Skin of body (tissue), 2 donors: ENCODE data around the gene MAP3K12. TPM values are rescaled to one million over a fixed set of nuclear protein-coding genes. Genes with fewer than 3 reads are reported as not detected.
A peak's percentile ranks its signal among the peaks of the same experiment; 100 is the strongest.

Experiments used
- DNase-seq: peaks from one replicate; lab custom pipeline; 2025; lab: John Stamatoyannopoulos, UW
- total RNA-seq: library from RNA; depleted of rRNA; stranded (reverse); fragments of >200 nt; gene quantifications from one replicate; pipeline ENCODE4 v1.2.3, GENCODE V29; 2014

MAP3K12 gene
- total RNA-seq, 1 donor from 2014 or later: 12.8 TPM

DNA sequence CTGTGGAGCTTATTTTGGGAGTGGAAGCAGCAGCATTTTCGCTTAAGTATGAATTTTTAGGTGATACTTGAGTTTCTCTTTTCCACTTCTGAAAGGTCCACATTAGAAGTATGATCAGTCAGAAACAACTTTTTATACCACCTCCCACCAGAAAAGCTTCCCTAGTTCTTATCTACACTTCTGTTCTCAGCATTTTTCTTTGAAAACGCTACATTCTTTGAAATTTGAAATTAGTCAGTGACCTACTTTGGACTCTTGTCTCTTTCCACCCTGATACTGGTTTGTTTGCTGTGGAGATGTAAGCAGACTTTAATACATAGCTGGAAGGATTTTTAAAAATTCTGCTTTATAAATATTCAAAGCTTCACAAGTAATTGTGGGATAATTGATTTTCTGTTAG lies 25.2 kb downstream of the MAP3K12 start:
- no peak for DNase-seq

DNA sequence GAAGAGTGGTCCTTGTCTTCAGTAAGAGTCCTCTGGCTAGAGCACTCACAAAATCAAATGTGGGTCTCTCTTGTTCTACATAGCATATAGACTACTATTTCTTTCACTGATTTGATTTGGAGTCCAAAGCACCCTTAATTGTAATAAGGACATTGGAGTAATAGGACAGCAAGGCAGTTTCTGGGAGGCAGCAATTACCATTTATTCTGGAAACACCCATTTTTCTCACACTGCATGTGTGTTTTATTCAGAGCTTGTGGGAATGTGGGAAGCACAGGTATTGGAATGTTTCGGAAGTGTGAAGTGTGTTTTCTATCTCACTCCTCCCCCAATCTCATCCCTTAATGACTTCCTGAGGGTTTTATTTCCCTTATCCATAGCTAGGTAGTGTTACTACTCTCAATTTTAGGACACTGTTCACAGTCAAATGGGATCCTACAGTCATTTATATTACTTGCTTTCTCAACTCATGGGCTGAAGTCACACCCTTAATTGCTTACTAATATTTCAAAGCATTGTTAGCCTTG lies 27.1 kb downstream of the MAP3K12 start:
- no peak for DNase-seq

- DNase-seq: no peak
Measured at GRCh38 chr12:53468282-53468681, 31.0 kb downstream of the MAP3K12 start.

DNA sequence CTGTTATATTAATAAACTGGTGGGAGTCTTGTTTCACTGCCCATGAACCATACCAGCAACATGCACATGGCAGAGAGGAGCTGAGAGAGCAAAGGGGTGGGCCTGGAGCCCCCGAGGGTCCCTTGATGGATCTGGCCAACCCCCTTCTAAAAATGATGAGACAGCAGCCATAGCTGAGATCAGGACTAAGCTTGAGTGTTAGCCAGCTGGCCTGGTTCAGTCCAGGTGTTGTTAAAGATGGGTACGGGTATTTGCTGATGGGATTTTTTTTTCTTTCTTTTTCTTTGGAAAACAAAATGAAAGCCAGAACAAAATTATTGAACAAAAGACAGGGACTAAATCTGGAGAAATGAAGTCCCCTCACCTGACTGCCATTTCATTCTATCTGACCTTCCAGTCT lies 31.4 kb downstream of the MAP3K12 start:
- DNase-seq: no peak

DNA sequence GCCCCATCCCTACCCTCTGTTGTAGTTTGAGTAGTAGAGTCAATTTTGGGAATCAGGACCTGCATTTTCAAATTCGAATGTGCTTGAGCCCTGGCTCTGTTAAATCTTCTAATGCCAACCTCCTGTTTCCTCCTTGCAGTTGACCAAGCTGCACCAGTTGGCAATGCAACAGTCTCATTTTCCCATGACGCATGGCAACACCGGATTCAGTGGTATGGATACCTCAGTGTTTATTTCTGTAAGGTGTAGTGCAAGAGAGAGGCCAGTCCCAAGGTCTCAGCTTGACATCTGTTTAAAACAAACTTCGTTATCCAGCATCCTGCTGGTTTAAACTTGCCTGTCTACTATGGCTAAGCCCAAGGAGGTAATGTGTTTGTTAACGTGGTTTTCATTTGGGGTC lies 32.2 kb downstream of the MAP3K12 start:
- DNase-seq: no peak

DNA sequence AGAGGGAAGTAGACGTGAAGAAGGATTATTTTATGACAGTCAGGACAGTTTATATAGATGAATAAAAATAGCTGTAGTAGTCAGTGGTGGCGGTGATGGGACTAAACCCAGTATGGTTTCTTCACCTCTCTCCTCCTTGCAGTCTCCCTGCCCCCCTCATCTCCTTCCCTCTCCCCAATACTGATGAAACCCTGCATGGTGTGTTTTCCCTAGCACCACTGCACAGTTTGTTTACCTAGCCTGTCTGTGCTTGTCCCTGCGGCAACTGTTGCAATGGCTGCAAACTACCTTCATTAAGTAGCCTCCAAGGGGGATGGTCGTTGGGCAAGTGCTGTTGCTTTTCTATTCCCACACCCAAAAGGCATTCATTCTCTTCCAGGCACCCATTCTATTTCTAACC lies 32.6 kb downstream of the MAP3K12 start:
- DNase-seq: no peak

DNA sequence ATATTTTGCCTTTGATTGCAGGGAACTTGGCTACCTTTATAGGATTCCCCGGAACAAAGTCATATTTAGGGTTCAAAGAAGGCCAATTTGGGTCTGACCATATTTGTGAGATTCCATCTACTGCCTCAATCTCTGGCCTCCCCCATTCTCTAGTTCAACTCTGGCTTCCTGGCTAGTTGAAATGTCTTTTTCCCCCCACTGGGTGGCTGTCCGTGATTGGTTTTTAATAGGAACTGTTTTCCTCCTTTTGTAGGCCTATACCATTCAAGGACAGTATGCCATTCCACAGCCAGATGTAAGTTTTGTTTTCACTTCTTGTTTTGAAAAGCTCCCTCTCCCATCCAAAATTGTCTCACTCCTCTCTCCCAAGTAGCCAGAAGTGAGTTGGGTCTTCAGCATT lies 33.6 kb downstream of the MAP3K12 start:
- no peak for DNase-seq

GRCh38 chr12:53464685-53465418 lies 34.4 kb downstream of the MAP3K12 start:
- DNase-seq: no peak

DNA sequence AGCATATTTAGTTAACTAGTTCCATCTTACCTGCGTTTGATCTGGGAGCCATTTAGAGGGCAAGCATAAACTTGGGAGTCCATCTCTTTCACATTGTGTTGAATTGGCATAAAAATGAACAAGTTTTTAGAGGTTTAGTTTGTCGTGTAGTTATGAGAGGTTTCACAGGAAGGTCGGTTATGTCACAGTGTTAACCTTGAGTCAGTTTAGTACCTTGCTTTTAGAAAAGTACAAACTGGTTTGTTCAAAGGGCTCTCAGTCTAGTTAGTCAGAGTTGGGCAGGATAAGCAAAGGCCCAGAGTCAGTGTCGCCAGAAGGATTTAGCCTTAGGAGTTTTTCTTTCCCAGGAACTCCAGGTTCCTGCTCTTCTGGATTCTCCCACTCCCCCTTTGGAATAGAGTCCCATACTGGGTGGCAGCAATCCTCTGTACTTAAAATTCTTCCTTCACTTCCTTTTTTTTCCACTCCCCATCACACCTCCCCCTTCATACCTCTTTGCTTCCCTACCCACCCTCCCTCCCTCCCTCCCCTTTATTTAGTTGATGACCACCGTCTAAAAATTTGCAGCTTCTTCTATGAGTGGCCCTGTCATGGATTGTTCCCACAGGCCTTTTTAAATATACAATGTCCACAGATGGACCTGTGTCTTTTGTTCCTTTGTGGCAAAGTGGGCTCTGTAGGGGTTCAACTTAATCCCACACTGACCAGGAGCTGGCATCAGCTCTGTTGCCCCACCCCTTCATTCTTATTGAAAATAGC lies 35.3 kb downstream of the MAP3K12 start:
- DNase-seq: no peak

- DNase-seq: no peak
Measured at GRCh38 chr12:53462935-53463334, 36.3 kb downstream of the MAP3K12 start.

DNA sequence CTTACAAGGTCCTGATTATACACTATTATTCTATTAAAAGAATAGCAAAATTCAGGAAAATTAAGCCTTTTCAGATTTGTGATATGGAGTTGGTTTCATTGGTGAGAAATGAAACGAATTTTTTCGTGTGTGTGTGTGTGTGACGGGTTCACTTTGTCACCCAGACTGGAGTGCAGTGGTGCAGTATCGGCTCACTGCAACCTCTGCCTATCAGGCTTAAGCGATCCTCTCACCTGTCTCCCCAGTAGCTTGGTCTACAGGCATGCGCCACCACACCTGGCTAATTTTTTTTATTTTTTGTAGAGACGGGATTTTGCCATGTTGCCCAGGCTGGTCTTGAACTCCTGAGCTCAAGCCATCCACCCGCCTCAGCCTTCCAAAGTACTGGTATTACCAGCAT lies 37.7 kb downstream of the MAP3K12 start:
- DNase-seq: no peak

GRCh38 chr12:53461059-53461458 lies 38.2 kb downstream of the MAP3K12 start:
- no peak for DNase-seq

DNA sequence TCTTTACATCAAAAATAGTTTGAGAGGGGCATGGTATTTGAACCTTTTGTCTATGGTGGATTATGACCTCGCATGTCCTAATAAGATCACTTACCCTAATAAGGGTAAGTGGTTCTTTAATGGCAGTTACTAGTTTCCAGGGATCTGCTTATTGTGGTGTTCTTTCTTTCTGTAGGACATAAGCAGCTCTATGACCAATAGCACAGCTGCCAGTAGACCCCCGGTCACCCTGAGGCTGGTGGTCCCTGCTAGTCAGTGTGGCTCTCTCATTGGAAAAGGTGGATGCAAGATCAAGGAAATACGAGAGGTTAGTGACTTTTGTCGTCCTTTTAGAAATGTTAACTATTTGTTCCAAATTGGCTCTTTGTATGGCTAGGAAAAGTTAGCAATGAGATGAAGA lies 40.2 kb downstream of the MAP3K12 start:
- no peak for DNase-seq

DNA sequence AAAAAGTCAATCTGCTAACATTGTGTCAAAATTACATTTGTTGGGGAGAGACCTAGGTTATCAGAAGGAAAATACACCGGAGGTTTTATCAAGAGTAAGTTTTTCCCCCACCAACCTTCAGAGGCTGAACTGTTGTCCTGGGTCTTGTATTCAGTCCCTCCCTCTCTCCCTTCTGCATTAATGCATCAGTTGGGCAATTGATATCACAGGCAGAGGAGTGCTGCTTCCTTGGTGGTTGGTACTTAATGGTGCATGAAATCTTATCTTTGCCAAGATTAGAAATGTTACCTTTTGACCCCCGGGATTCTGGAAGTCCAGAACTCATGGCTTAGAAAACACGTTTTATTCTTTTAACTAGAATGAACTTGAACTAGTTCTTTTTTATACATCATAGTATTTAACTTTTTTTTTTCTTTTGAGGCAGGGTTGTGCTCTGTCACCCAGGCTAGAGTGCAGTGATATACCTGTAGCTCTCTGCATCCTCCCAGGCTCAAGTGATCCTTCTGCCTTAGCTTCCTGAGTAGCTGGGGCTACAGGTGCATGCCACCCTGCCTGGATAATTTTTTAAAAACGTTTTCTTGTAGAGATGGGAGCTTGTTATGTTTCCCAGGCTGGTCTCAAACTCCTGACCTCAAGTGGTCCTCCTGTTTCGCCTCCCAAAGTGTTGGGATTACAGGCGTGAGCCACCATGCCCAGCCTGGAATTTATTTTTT lies 42.4 kb downstream of the MAP3K12 start:
- DNase-seq: no peak

- DNase-seq: no peak
Measured at GRCh38 chr12:53454707-53455106, 44.6 kb downstream of the MAP3K12 start.

DNA sequence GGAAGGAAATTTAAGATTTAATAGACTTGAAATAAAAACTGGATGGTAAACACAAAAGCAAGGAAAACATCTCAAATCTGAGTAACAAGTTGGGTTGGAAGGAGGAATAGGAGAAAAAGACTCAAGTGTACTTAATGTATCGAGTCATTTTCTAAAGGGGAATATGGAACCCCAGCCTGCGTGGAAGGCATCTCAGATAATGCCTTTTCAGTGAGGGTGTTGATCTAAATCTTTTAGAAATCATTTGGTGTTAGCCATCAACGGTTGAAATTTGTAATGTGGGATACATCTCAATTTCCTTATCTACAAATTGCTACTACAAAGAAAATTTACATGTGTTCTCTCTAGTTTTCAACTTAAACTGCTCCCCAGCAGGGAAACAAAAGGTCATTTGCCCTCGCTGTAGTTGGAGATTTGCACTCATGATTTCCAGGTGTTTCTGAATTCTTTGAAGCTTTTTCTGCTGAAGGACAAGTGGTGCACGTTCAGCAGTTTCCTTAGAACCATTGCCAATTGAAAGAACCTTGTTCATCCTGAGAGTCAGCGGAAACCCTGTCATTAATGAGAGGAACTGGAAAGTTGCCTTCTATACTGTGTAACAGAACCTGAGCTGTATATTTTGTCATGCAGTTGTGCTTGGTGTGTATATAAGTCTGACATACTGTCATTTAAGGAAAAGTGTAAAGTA lies 45.2 kb downstream of the MAP3K12 start:
- DNase-seq: no peak

GRCh38 chr12:53452159-53453077 lies 46.8 kb downstream of the MAP3K12 start:
- DNase-seq: peak; percentile 70

GRCh38 chr12:53451661-53452158 lies 47.5 kb downstream of the MAP3K12 start, which contains the start of gene PCBP2:
TSS of gene PCBP2 (plus strand) at chr12:53452102. CDS start at chr12:53454801, 2,699 bp downstream.
- peak; percentile 99 for DNase-seq

DNA sequence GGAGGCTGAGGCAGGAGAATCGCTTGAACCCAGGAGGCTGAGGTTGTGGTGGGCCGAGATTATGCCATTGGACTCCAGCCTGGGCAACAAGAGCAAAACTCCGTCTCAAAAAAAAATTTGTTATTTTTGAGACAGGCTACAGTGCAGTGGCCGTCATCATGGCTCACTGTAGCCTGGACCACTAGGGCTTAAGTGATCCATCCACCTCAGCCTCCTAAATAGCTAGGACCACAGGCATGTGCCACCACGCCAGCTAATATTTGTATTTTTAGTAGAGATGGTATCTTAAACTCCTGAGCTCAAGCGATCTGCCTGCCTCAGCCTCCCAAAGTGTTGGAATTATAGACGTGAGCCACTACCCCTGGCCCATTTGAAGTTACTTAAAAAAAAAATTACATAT lies 48.3 kb downstream of the MAP3K12 start:
- DNase-seq: no peak
